Central memory CD8-positive, alpha-beta T cell (primary cell): Measurements from ENCODE around the gene NKX2-3.

Experiments used
- ATAC-seq: fragments of 150-1000 bp; cut with Tn5 transposase; replicated peaks from 2 replicates; pipeline ENCODE4 v1.10.0; 2022; ENCODE audit warnings: mild to moderate bottlenecking, moderate FRiP score, moderate number of reproducible peaks; ENCODE audit not compliant: poor library complexity, severe bottlenecking; ENCODE audit errors: extremely low read depth
- DNase-seq, 2 donors: peaks; one replicate each; pipeline ENCODE4 v3.0.0; 2021; ENCODE audit warnings: low spot score in 2 of 2
- H3K27ac Mint-ChIP-seq: one replicate; pipeline ENCODE4 v1.8.0; 2022; ENCODE audit warnings: low read depth, mild to moderate bottlenecking, moderate library complexity, mixed read lengths
- H3K27me3 Mint-ChIP-seq: one replicate; pipeline ENCODE4 v1.8.0; 2022; ENCODE audit warnings: mixed read lengths
- H3K36me3 Mint-ChIP-seq: one replicate; pipeline ENCODE4 v1.8.0; 2022; ENCODE audit warnings: mild to moderate bottlenecking, moderate library complexity, mixed read lengths; ENCODE audit not compliant: insufficient read depth
- H3K4me1 Mint-ChIP-seq: one replicate; pipeline ENCODE4 v1.8.0; 2022; ENCODE audit warnings: mixed read lengths
- H3K4me3 Mint-ChIP-seq: one replicate; pipeline ENCODE4 v1.8.0; 2022; ENCODE audit warnings: mild to moderate bottlenecking, moderate library complexity, mixed read lengths
- H3K9me3 Mint-ChIP-seq: one replicate; pipeline ENCODE4 v1.8.0; 2022; ENCODE audit warnings: mixed read lengths

The NKX2-3 gene

DNA sequence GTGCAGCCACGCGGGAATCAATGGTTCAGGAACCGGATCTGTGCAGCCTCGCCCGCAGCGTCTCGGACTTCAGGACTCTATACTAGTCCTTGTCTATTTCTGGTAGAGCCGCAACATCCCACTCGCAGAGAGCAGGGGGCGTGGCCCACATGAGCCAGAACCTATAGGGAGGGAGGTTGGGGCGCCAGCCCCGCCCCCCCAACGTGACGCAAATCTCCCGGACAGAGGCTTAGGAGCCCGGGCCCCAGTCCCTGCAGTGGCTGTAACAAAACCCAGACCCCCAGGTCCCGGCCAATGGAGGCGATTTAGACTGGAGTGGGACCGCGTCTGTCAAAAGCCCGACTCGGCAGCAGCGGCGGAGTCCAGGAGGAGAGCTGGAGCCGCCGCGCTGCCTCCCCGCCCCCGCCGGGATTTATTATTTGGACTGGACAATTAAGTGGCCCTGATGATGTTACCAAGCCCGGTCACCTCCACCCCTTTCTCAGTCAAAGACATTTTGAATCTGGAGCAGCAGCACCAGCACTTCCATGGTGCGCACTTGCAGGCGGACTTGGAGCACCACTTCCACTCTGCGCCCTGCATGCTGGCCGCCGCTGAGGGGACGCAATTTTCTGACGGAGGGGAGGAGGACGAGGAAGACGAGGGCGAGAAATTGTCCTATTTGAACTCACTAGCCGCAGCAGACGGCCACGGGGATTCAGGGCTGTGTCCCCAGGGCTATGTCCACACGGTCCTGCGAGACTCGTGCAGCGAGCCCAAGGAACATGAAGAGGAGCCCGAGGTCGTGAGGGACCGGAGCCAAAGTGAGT, at the start of gene NKX2-3:
Gene NKX2-3, plus strand, starts transcription at position 256 of the 809 bp plus-strand sequence. Its CDS starts 190 bp downstream, at position 446.
- Mint-ChIP-seq H3K36me3 (peaks cover 4% of the 10 kb centered on the region), H3K4me3 (peak within 1 kb of the TSS; percentile 16), H3K4me1 (peaks cover 13% of the 10 kb centered on the region), H3K27ac (no peak within 1 kb of the TSS), H3K27me3 (peaks cover 92% of the 10 kb centered on the region), H3K9me3 (no peaks in the 10 kb centered on the region)
- DNase-seq = no peak
- no peak for ATAC-seq

DNA sequence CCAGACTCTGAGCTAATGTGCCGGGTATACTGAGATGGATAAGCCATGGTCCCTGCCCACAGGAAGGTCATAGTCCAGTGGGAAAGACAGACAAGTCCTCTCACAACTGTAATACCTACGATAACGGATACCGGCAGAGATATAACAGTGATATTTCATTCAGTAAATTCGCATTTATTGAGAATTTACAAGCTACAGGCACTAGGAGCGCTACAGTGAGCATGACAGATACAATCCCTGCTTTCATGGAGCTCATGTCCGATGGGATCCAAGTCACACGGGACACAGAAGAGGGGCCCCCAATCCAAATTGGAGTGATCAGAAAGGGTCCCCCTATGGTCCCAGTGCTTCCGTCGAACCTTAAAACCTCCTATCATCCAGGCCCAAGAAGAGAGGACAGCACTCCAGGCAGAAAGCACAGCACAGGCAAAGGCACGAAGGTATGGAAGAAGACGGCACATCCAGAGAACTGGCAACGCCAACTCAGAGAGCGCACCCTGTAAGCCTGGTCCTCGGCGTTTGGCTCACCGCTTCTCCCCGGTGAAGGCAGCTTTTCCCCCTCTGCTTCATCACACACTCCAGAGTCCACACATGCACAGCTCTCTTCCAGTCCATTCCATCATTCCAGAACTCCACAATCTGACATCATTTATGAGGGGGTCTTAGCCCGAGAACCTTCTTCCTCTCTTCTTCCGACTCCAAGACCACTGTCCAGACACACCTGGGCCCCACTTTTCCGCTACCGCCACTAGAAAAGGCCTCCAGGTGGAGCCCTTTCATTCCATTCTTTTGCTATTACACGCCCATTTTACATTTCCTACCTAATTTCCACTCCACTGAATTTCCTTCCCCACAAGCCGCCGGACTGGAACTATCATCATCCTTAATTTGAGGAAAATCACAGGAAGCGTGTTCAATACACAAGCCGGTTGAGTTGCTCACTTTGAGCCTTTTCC, 47.8 kb upstream of the NKX2-3 start:
- DNase-seq (no peak), ATAC-seq (no peak)
- no peaks in the 10 kb centered on the region for H3K4me1 Mint-ChIP-seq
- peaks cover 76% of the 10 kb centered on the region for H3K27me3 Mint-ChIP-seq
- no peak overlapping the region for H3K27ac Mint-ChIP-seq
- no peak overlapping the region for H3K4me3 Mint-ChIP-seq
- peaks cover 6% of the 10 kb centered on the region for H3K9me3 Mint-ChIP-seq
- no peaks in the 10 kb centered on the region for H3K36me3 Mint-ChIP-seq

DNA sequence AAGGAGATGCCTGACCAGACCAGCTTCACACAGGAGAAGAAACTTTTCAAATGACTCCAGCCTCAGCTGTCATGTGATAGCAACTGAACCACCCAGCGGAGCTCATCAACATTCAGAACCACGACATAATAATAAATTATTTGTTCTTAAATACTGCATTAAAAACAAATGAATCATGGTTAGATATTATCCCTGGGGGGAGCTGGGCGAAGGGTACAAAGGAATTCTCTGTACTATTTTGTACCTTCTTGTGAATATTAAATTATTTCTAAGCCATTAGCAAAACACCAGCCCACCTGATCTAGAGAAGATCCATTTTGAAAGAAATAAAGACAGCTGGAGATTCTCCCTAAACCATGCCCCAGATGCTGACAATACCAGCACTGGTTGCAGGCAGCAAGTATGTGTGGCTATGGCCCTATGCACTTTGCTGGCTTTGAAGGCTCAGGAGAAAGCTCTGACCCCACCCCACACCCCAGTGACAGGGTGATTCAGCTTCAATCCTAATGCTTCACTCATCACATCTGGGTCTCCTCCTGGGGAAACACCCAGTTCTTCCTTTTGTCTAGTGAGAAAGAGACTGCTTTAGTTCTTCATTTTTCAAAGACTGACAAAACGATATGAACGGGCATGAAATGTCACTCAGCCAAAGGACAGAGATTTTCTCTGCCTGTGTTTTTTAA, 45.5 kb upstream of the NKX2-3 start:
- Mint-ChIP-seq H3K4me1 (no peaks in the 10 kb centered on the region), H3K4me3 (no peak overlapping the region), H3K27me3 (peaks cover 76% of the 10 kb centered on the region), H3K27ac (no peak overlapping the region), H3K9me3 (no peaks in the 10 kb centered on the region), H3K36me3 (no peaks in the 10 kb centered on the region)
- DNase-seq (no peak), ATAC-seq (no peak)

DNA sequence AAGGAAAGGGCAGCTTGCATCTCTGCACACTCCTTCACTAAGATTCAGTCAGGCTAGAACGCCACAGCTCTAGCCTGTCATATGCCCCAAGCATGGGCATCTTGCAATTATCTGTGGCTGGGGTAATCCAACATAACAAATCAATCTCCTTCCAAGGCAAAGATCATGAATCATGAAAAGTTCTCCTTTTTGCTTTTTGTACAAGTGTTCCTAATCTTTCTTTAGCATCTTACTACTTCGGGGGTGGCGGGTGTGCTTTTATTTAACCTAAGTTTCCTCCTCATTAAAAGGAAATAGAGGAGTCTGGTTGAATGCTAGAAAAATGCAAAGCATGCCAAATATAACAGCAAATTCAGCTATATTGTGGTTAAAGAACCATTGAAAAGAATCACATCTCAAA, 43.5 kb upstream of the NKX2-3 start:
- Mint-ChIP-seq H3K36me3 (no peaks in the 10 kb centered on the region), H3K9me3 (no peaks in the 10 kb centered on the region), H3K27me3 (peaks cover 69% of the 10 kb centered on the region), H3K27ac (no peak overlapping the region), H3K4me1 (no peaks in the 10 kb centered on the region), H3K4me3 (no peak overlapping the region)
- DNase-seq (no peak), ATAC-seq (no peak)

DNA sequence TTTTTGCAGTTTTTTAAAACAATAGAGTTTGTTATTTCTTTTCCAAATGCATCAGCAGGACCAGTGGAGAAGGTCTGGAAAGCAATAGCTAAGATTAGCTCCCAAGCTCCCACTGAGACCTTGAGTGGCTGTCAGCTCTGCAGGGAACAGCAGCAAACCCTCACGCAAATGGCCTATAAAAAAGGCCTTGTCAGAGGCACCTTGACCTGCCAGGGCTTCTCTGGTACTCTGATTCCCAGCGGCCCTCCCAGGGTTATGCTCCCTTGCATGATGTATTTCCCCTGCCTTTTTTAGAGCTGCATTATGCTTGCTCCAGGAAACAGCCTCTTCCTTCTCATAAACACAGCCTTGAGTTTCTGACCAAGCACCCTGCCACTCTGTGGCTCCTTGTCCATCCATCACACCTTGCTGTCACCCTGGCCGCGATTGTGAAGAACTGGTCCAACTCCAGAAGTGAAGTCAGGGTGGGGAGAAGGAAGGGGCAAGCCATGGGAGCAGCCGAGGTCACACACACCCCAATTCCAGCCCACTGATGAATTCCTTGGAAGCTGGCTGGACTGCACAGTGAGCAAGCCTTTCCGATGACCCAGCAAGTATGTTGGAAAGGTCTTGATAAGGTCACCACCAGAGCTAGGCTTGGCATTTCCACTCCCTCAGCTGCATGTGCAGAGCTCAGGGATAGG, 35.3 kb upstream of the NKX2-3 start:
- ATAC-seq = no peak
- peaks cover 60% of the 10 kb centered on the region for H3K27me3 Mint-ChIP-seq
- H3K4me1 Mint-ChIP-seq = no peaks in the 10 kb centered on the region
- H3K9me3 Mint-ChIP-seq = no peaks in the 10 kb centered on the region
- no peak for DNase-seq
- no peak overlapping the region for H3K4me3 Mint-ChIP-seq
- no peaks in the 10 kb centered on the region for H3K36me3 Mint-ChIP-seq
- H3K27ac Mint-ChIP-seq = no peak overlapping the region

DNA sequence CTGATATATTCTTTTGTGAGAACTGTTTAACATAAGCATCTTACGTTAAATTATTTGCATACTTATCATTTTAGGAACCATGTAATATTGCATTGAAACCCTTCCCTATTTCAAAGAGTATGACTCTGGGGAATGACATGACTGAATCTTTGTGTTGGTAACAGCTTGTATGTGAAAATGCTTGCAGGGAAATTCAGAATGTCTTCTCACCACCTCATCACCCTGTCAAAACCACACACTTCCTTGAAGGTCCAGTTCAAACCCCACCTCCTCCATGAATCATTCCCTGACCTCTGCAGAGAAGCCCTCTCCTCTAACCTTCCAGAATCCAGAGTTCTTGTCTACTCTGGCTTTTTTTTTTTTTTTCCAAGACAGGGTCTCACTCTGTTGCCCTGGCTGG, 26.3 kb upstream of the NKX2-3 start:
- Mint-ChIP-seq H3K27me3 (peaks cover 71% of the 10 kb centered on the region), H3K9me3 (no peaks in the 10 kb centered on the region), H3K4me3 (no peak overlapping the region), H3K27ac (no peak overlapping the region), H3K36me3 (no peaks in the 10 kb centered on the region), H3K4me1 (no peaks in the 10 kb centered on the region)
- DNase-seq = no peak
- no peak for ATAC-seq

DNA sequence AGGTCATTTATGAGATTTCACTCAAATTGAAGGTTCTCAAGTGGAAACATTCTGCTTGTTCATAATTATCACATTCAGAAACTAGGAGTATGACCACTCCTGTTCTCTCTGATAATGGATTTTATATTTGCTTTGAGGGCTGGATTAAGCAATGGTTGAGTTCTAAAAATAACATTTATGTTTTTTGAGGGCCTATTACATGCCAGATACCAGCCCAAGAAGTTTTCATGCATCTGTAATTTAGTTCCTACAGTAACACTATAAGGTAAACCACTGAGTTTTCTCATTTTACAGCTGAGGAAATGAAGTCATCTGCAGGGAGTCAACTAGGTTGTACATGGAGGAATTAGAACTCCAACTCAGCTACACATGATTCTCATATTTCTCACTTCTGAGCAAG, 25.5 kb upstream of the NKX2-3 start:
- H3K27me3 Mint-ChIP-seq = peaks cover 74% of the 10 kb centered on the region
- no peaks in the 10 kb centered on the region for H3K9me3 Mint-ChIP-seq
- no peak overlapping the region for H3K27ac Mint-ChIP-seq
- no peaks in the 10 kb centered on the region for H3K4me1 Mint-ChIP-seq
- DNase-seq = no peak
- ATAC-seq = no peak
- H3K36me3 Mint-ChIP-seq = no peaks in the 10 kb centered on the region
- H3K4me3 Mint-ChIP-seq = no peak overlapping the region

DNA sequence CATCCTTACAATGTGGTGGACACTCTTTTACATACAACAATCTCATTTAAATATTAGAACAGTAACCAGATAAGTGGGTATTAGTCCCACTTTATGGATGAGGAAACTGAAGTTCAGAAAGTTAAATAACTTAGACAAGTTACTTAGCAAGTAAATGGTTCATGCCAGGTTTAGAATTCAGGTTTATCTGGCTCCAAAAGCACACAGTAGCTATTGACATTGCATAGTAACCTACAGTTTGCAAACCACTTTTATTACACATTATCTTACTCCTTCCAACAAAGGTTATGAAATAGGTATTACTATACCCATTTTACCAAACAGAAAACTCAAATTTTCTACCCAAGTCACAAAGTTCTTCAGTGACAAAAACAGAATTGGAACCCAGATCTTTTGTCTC, 19.7 kb upstream of the NKX2-3 start:
- no peaks in the 10 kb centered on the region for H3K36me3 Mint-ChIP-seq
- H3K27me3 Mint-ChIP-seq = peaks cover 85% of the 10 kb centered on the region
- ATAC-seq (no peak), DNase-seq (no peak)
- no peak overlapping the region for H3K27ac Mint-ChIP-seq
- no peaks in the 10 kb centered on the region for H3K4me1 Mint-ChIP-seq
- H3K9me3 Mint-ChIP-seq = no peaks in the 10 kb centered on the region
- H3K4me3 Mint-ChIP-seq = no peak overlapping the region

DNA sequence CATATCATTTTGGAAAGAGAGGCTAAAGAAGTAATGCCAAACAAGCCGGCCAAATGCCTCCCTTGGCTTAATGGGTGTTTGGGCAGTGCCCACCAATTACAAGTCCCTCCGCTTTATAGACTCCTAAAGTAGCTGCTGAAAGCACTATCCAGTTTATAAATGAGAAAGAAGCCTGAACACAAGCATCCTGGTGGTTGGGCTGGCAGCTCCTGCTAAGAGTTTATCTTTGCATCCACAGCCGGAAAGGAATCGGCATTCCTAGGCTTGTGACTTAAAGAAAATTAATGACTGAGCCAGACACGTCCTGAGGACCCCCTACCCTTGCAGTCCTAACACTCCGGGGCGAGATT, 13.1 kb upstream of the NKX2-3 start:
- no peak for DNase-seq
- Mint-ChIP-seq H3K27me3 (peaks cover 84% of the 10 kb centered on the region), H3K36me3 (peaks cover 1% of the 10 kb centered on the region)

DNA sequence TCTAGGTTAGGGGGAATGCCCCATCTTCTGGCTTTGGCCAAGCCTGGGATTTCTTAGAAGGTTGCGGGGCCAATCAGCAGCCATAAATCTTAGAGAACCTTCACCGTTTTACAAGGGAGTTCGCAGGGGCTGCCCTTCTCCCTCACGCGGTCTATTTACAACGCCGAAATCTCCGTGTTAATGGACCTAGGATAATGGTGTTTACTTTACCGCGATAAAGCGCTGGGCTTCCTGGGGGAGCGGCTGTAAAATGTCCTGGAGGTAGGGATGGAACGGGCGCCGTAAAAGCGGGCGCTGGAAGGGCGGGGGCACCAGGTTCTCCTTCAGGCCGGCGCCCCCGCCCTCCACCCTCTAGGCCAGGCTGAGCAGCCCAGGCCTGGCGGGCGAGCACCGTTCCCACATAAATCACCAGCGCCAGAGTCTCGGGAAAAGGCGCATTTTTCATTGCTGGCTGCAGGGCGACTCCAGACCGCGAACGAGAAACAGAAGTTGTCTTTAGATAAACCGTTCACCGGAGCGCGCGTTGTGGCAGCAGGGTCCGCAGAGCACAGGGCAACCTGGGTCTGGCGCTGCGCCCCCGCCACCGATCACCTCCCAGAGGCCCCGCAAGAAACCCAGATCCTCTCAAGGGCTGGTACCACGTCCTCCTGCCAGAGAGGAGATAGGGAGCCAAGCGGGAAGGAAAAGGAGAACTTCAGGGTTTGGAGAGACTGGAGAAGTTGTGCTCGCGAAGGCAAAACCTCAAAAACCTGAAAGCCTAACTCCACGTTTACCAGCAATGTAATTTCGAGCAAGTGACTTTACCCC, 12.5 kb upstream of the NKX2-3 start:
- H3K27me3 Mint-ChIP-seq = peaks cover 88% of the 10 kb centered on the region
- DNase-seq = no peak
- H3K4me1 Mint-ChIP-seq = peaks cover 5% of the 10 kb centered on the region
- no peak for ATAC-seq
- H3K36me3 Mint-ChIP-seq = peaks cover 1% of the 10 kb centered on the region
- H3K27ac Mint-ChIP-seq = no peak overlapping the region
- no peaks in the 10 kb centered on the region for H3K9me3 Mint-ChIP-seq
- H3K4me3 Mint-ChIP-seq = no peak overlapping the region

More for the DNA sequence above, 13.1 kb upstream of the NKX2-3 start:
- no peaks in the 10 kb centered on the region for H3K9me3 Mint-ChIP-seq
- no peak overlapping the region for H3K4me3 Mint-ChIP-seq
- no peak for ATAC-seq
- peaks cover 5% of the 10 kb centered on the region for H3K4me1 Mint-ChIP-seq
- H3K27ac Mint-ChIP-seq = no peak overlapping the region

DNA sequence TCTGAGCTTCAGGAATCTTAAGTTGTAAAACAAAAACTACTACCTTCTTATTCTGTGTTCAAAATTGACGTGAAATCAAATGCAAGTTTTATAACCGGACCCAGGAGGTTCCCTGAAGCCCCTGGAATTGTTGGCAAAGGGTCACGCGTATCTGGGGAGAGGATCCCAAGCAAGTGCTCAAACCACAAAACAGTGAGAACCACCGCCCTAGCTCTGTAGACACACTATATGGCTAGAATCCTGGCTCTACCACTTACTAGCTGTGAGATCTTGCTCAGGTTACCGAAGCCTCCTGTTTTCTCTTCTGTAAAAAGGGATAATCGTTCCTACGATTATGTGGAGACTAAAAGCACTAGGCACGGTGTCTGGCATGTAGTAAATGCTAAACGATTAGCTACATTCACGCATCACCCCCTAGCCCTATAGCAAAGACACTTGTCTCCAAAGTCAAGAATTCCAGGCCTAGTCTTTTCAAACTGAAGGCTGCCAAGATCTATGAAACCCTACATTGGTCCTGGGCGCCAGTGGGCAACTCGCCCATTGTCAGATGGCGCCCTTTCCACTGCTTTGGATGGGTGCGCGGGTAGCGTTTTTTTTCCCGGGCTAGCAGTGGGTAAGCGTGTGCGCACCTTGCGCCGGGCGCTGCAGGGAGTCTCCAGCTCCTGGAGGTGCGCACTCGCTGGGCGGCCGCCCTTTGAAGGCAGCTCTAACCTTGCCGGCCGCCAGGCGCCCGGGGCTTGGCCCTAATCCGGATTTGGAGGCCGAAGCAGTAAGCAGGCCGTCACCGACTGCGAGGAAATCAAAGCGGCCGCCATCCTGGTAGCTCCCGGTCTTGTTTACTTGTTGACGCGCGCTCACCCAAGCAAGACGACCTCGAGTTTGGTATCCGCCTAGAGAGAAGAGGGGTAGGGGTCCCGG, 11.6 kb upstream of the NKX2-3 start:
- H3K27me3 Mint-ChIP-seq = peaks cover 91% of the 10 kb centered on the region
- no peak overlapping the region for H3K4me3 Mint-ChIP-seq
- H3K36me3 Mint-ChIP-seq = peaks cover 1% of the 10 kb centered on the region
- H3K9me3 Mint-ChIP-seq = no peaks in the 10 kb centered on the region
- peaks cover 5% of the 10 kb centered on the region for H3K4me1 Mint-ChIP-seq
- H3K27ac Mint-ChIP-seq = no peak overlapping the region
- DNase-seq = no peak
- ATAC-seq = no peak
